GM12878 (cell line): Measurements from ENCODE around the gene PAX3. TPM values are rescaled to one million over a fixed set of nuclear protein-coding genes. Genes with fewer than 3 reads are reported as not detected.

Experiments used
- ATAC-seq: fragments of 200-7000 bp; cut with Tn5 transposase; 3 replicates; pipeline ENCODE4 v1.9.1; 2020; ENCODE audit warnings: mild to moderate bottlenecking, moderate library complexity
- BruUV-seq: library from RNA; stranded (reverse); fragments of 400-500 nt; replicated peaks from 2 replicates; lab custom pipeline; 2021; lab: Mats Ljungman, UMichigan
- CTCF ChIA-PET: fragments of 300-600 bp; sonication (Branson Sonifier 250); formaldehyde crosslinking; extraction: SDS; loops from one replicate; lab custom pipeline; 2021; ENCODE audit warnings: inconsistent platforms; lab: Yijun Ruan, JAX
- POLR2A ChIA-PET: fragments of 350-600 bp; formaldehyde crosslinking; extraction: SDS; loops from one replicate; lab custom pipeline; 2021; ENCODE audit warnings: inconsistent platforms; lab: Charles Lee
- RAD21 ChIA-PET: fragments of 300-600 bp; sonication (Branson Sonifier 250); formaldehyde crosslinking; loops from one replicate; lab custom pipeline; 2023; ENCODE audit warnings: antibody characterized with exemption; ENCODE audit not compliant: unreplicated experiment; lab: Charles Lee
- SMC1A ChIA-PET: fragments of 300-600 bp; sonication (Branson Sonifier 250); formaldehyde crosslinking; loops from one replicate; lab custom pipeline; 2023; ENCODE audit not compliant: unreplicated experiment, uncharacterized antibody; lab: Charles Lee
- DNase-seq: peaks from one replicate; pipeline ENCODE4 v3.0.0-alpha.2; 2011; ENCODE audit warnings: low read depth, low spot score
- FAIRE-seq: peaks from 3 replicates; lab custom pipeline; 2011; peaks lifted over from hg19 to GRCh38; lab: Jason Lieb, UNC
- H2AFZ ChIP-seq: 2 replicates; pipeline ENCODE4 v1.6.0; 2011; ENCODE audit warnings: low read depth, low read length, control low read depth; ENCODE audit not compliant: control insufficient read depth
- H3K27ac ChIP-seq: 2 replicates; pipeline ENCODE4 v1.5.1; 2011; ENCODE audit warnings: control low read depth; ENCODE audit not compliant: control insufficient read depth, insufficient read depth
- H3K27me3 ChIP-seq, 2 experiments: replicated peaks in 1 of 2; 2 replicates each; pipeline versions ENCODE4 v1.6.0 to v1.6.1; 2011; ENCODE audit warnings: low read length in 1 of 2; ENCODE audit not compliant: control insufficient read depth in 2 of 2, insufficient read depth in 2 of 2
- H3K36me3 ChIP-seq, 2 experiments: 2 replicates each; pipeline ENCODE4 v1.5.1; 2011; ENCODE audit warnings: low read length in 1 of 2; ENCODE audit not compliant: control insufficient read depth in 2 of 2, insufficient read depth in 2 of 2
- H3K4me1 ChIP-seq: 2 replicates; pipeline ENCODE4 v1.6.1; 2011; ENCODE audit warnings: mild to moderate bottlenecking, low read length, moderate library complexity, mixed read lengths; ENCODE audit not compliant: control insufficient read depth, insufficient read depth
- H3K4me2 ChIP-seq: 2 replicates; pipeline ENCODE4 v1.6.0; 2011; ENCODE audit warnings: control low read depth; ENCODE audit not compliant: control insufficient read depth, insufficient read depth
- H3K4me3 ChIP-seq: fragments of 200-600 bp; sonication (generic); 2 replicates; pipeline ENCODE4 v1.5.1; 2016
- H3K79me2 ChIP-seq: 2 replicates; pipeline ENCODE4 v1.6.0; 2011; ENCODE audit warnings: low read length; ENCODE audit not compliant: control insufficient read depth, insufficient read depth
- H3K9ac ChIP-seq: 2 replicates; pipeline ENCODE4 v1.8.0; 2011; ENCODE audit warnings: low read length, control low read depth, mixed read lengths; ENCODE audit not compliant: control insufficient read depth, insufficient read depth
- H3K9me3 ChIP-seq: replicated peaks from 3 replicates; pipeline ENCODE4 v1.5.1; 2011; ENCODE audit warnings: mild to moderate bottlenecking, low read length; ENCODE audit not compliant: control insufficient read depth, insufficient read depth
- H4K20me1 ChIP-seq: 2 replicates; pipeline ENCODE4 v1.6.0; 2011; ENCODE audit not compliant: control insufficient read depth, insufficient read depth
- BACH1 ChIP-seq: fragments of 450-650 bp; IDR thresholded peaks from 2 replicates; pipeline ENCODE4 v1.6.1; 2017; ENCODE audit warnings: mild to moderate bottlenecking, borderline replicate concordance
- CBFB ChIP-seq: IDR thresholded peaks from 2 replicates; pipeline ENCODE4 v1.6.1; 2016; ENCODE audit warnings: antibody characterized with exemption, low read depth
- IRF4 ChIP-seq: IDR thresholded peaks from 2 replicates; pipeline ENCODE4 v1.6.1; 2011; ENCODE audit warnings: low read depth, low read length
- TAF1 ChIP-seq: IDR thresholded peaks from 2 replicates; pipeline ENCODE4 v1.6.1; 2011; ENCODE audit warnings: mild to moderate bottlenecking, low read depth, low read length, borderline replicate concordance
- WGBS: methylation state at CpG from one replicate; pipeline ENCODE4 v1.1.6; 2016; ENCODE audit warnings: low lambda C conversion rate; ENCODE audit not compliant: insufficient replicate concordance, insufficient coverage; ENCODE audit errors: missing lambda C conversion rate; 5-methylcytosine and 5-hydroxymethylcytosine counted together
- in situ Hi-C: fragments of 300-500 bp; cut with MboI; formaldehyde crosslinking; loops from 9 replicates; pipeline ENCODE4 v1.14.3; 2018; ENCODE audit warnings: mixed read lengths
- intact Hi-C: fragments of 100-400 bp; cut with micrococcal nuclease; formaldehyde crosslinking; loops from one replicate; pipeline ENCODE4 v1.14.2; 2022; ENCODE audit not compliant: unreplicated experiment
- polyA plus RNA-seq, 11 experiments: library from polyadenylated mRNA; depleted of rRNA in 4 of 11; unstranded in 6 of 11; stranded (reverse) in 5 of 11; fragments of >200 nt; fragmentation: Nextera tagmentation in 4 of 11; fragmentation: Illumina TruSeq in 1 of 11; extraction: Ambion mirVana in 4 of 11; extraction: Trizol in 1 of 11; gene quantifications; 1 replicate in 1 of 11; 2 replicates in 10 of 11; pipeline versions ENCODE4 v1.2.1 to v1.2.3, GENCODE V29; 2011 to 2016; ENCODE audit warnings: inconsistent platforms in 2 of 11, missing spikeins in 2 of 11, low read depth in 1 of 11
- total RNA-seq, 4 experiments: library from RNA; depleted of rRNA in 3 of 4; stranded (reverse); fragments of >200 nt in 3 of 4; fragmentation: Illumina TruSeq in 1 of 4; extraction: Trizol in 1 of 4; gene quantifications; 2 replicates each; pipeline versions ENCODE4 v1.2.1 to v1.2.3, GENCODE V29; 2013 to 2021
- TF ChIP-seq, protein P1 (sequence below): IDR thresholded peaks from 2 replicates; pipeline ENCODE4 v1.6.1; 2011; ENCODE audit warnings: borderline replicate concordance, low read depth, mild to moderate bottlenecking, moderate library complexity, low read length; ENCODE audit not compliant: insufficient read depth, poor library complexity, severe bottlenecking
- TF ChIP-seq, protein P2 (sequence below): fragments of 450-650 bp; IDR thresholded peaks from 2 replicates; pipeline ENCODE4 v1.6.1; 2017; ENCODE audit warnings: borderline replicate concordance
- TF ChIP-seq, protein P3 (sequence below): fragments of 450-650 bp; IDR thresholded peaks from 2 replicates; pipeline ENCODE4 v1.6.1; 2016; ENCODE audit warnings: mild to moderate bottlenecking, moderate library complexity, borderline replicate concordance
- TF ChIP-seq, protein P4 (sequence below): fragments of 450-650 bp; IDR thresholded peaks from 2 replicates; pipeline ENCODE4 v1.6.1; 2014; ENCODE audit warnings: mild to moderate bottlenecking

Gene PAX3
- total and polyA plus RNA-seq, 10 of the 15 experiments (the other 5 are each of a cell fraction or from before 2014, with no cell fraction given): not detected

DNA sequence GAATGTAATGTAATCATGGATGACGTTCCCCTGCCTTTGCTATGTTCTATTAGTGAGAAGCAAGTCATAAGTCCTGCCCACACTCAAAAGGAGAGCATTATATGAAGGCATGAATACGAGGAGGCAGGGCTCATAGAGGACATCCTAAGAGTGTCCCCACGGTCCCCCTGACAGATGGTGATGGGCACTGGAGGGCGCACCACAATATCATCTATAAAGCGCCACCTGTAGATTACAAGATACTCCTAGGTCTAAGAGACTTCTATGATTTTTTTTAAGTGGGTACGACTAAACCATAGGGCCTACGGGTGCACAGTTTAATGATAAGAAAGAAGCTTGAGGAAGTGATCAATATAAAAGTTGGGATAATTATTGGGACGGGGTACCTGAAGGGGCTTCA is 131.0 kb downstream of the PAX3 start:
- ChIA-PET RAD21 (no interaction called here), POLR2A (no interaction called here), CTCF (no interaction called here), SMC1A (no interaction called here)
- H3K9ac ChIP-seq: no peak overlapping the region
- no peaks in the 10 kb centered on the region for H3K79me2 ChIP-seq
- 29% methylated on average over 8 of the region's 8 CpGs for WGBS
- no peaks in the 10 kb centered on the region for H4K20me1 ChIP-seq
- intact Hi-C loops (no loop called here), in situ Hi-C loops (no loop called here)
- DNase-seq (no peak), ATAC-seq (no peak), FAIRE-seq (no peak)
- no peaks in the 10 kb centered on the region for H3K36me3 ChIP-seq
- H3K4me2 ChIP-seq: no peak overlapping the region
- BruUV-seq: no TSS peak
- no peaks in the 10 kb centered on the region for H3K4me1 ChIP-seq
- H3K9me3 ChIP-seq: no peaks in the 10 kb centered on the region
- no peak overlapping the region for H3K4me3 ChIP-seq
- H2AFZ ChIP-seq: no peak overlapping the region
- H3K27me3 ChIP-seq: peaks cover 0 to 2% of the 10 kb centered on the region in 2 experiments; a peak in 2 of 4 replicates
- no peak for TF ChIP-seq IRF4
- TF ChIP-seq BACH1: no peak
- TF ChIP-seq, protein P1, sequence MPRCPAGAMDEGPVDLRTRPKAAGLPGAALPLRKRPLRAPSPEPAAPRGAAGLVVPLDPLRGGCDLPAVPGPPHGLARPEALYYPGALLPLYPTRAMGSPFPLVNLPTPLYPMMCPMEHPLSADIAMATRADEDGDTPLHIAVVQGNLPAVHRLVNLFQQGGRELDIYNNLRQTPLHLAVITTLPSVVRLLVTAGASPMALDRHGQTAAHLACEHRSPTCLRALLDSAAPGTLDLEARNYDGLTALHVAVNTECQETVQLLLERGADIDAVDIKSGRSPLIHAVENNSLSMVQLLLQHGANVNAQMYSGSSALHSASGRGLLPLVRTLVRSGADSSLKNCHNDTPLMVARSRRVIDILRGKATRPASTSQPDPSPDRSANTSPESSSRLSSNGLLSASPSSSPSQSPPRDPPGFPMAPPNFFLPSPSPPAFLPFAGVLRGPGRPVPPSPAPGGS: no peak
- no peak overlapping the region for H3K27ac ChIP-seq

DNA sequence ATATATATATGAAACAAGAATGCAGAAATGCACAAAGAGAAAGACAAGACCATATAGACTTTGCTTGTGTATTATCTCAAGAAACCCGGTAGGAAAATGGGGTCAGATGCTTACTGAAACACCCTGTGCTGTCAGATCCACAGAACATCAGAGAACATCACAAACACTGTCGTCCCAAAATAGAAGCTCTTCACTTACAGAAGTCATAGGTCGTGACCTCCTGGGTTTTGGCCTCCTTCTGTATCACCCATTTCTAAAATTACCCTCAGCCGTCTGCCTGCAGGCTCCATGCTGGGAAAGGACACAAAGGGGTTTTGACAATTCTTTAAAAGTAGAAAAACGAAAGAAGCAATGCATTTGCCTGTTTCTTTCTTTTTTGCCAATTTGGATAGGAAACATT is 137.9 kb downstream of the PAX3 start:
- no TSS peak for BruUV-seq
- no peak for FAIRE-seq
- in situ Hi-C loops (no loop called here), intact Hi-C loops (no loop called here)
- Histone ChIP-seq H3K9ac (no peak overlapping the region), H3K4me3 (no peak overlapping the region), H3K4me2 (no peak overlapping the region), H4K20me1 (no peaks in the 10 kb centered on the region), H2AFZ (no peak overlapping the region), H3K27me3 (peaks cover 0 to 2% of the 10 kb centered on the region in 2 experiments; a peak in 2 of 4 replicates), H3K79me2 (no peaks in the 10 kb centered on the region), H3K36me3 (no peaks in the 10 kb centered on the region), H3K27ac (no peak overlapping the region), H3K4me1 (no peaks in the 10 kb centered on the region), H3K9me3 (no peaks in the 10 kb centered on the region)
- ATAC-seq: no peak
- RAD21 ChIA-PET: no interaction called here
- 20% methylated on average over 5 of the region's 5 CpGs for WGBS
- POLR2A ChIA-PET: no interaction called here
- DNase-seq: no peak
- SMC1A ChIA-PET: no interaction called here
- CTCF ChIA-PET: no interaction called here
- TF ChIP-seq CBFB: no peak
- TF ChIP-seq, protein P2, sequence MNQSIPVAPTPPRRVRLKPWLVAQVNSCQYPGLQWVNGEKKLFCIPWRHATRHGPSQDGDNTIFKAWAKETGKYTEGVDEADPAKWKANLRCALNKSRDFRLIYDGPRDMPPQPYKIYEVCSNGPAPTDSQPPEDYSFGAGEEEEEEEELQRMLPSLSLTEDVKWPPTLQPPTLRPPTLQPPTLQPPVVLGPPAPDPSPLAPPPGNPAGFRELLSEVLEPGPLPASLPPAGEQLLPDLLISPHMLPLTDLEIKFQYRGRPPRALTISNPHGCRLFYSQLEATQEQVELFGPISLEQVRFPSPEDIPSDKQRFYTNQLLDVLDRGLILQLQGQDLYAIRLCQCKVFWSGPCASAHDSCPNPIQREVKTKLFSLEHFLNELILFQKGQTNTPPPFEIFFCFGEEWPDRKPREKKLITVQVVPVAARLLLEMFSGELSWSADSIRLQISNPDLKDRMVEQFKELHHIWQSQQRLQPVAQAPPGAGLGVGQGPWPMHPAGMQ: no peak
- no peak for TF ChIP-seq TAF1
- TF ChIP-seq, protein P3, sequence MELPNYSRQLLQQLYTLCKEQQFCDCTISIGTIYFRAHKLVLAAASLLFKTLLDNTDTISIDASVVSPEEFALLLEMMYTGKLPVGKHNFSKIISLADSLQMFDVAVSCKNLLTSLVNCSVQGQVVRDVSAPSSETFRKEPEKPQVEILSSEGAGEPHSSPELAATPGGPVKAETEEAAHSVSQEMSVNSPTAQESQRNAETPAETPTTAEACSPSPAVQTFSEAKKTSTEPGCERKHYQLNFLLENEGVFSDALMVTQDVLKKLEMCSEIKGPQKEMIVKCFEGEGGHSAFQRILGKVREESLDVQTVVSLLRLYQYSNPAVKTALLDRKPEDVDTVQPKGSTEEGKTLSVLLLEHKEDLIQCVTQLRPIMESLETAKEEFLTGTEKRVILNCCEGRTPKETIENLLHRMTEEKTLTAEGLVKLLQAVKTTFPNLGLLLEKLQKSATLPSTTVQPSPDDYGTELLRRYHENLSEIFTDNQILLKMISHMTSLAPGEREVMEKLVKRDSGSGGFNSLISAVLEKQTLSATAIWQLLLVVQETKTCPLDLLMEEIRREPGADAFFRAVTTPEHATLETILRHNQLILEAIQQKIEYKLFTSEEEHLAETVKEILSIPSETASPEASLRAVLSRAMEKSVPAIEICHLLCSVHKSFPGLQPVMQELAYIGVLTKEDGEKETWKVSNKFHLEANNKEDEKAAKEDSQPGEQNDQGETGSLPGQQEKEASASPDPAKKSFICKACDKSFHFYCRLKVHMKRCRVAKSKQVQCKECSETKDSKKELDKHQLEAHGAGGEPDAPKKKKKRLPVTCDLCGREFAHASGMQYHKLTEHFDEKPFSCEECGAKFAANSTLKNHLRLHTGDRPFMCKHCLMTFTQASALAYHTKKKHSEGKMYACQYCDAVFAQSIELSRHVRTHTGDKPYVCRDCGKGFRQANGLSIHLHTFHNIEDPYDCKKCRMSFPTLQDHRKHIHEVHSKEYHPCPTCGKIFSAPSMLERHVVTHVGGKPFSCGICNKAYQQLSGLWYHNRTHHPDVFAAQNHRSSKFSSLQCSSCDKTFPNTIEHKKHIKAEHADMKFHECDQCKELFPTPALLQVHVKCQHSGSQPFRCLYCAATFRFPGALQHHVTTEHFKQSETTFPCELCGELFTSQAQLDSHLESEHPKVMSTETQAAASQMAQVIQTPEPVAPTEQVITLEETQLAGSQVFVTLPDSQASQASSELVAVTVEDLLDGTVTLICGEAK: no peak
- TF ChIP-seq, protein P4, sequence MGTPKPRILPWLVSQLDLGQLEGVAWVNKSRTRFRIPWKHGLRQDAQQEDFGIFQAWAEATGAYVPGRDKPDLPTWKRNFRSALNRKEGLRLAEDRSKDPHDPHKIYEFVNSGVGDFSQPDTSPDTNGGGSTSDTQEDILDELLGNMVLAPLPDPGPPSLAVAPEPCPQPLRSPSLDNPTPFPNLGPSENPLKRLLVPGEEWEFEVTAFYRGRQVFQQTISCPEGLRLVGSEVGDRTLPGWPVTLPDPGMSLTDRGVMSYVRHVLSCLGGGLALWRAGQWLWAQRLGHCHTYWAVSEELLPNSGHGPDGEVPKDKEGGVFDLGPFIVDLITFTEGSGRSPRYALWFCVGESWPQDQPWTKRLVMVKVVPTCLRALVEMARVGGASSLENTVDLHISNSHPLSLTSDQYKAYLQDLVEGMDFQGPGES: no peak
